Measurements from ENCODE around the gene NCOA7.

GRCh38 chr6:125961117-125961516 lies 170.4 kb downstream of the NCOA7 start:
- TF ChIP-seq REST (IDR thresholded peaks at IDR 0.05; ENCODE audit: low read depth, low read length) (no peak), POLR2AphosphoS5 (IDR thresholded peaks at IDR 0.05; ENCODE audit: low read depth, low read length) (no peak), CTCF (IDR thresholded peaks at IDR 0.05) (no peak), FOXJ3 (CRISPR knock-in tag; IDR thresholded peaks at IDR 0.05) (no peak), IRF3 (IDR thresholded peaks at IDR 0.05; ENCODE audit: low read depth, low read length) (no peak), EZH2phosphoT487 (IDR thresholded peaks at IDR 0.05; ENCODE audit: borderline replicate concordance, low read depth) (no peak), NFIC (IDR thresholded peaks at IDR 0.05; ENCODE audit: borderline replicate concordance) (no peak)

Measured in SK-N-SH (cell line).